ENCODE results near the gene RBM3.

Gene RBM3

DNA sequence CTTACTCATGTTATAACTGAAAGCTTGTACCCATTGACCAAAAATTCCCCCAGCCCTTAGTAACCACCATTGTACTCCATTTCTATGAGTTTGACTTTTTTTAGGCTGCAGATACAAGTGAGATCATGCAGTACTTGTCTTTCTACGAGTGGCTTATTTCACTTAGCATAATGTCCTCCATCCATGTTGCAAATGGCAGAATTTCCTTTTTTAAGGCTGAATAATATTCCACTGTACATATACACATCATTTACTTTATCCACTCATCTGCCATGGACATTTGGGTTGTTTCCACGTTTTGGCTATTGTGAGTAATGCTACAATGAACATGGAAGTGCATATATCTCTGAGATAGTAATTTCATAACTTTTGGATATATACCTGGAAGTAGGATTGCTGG, 10.4 kb downstream of the RBM3 start:
- Histone ChIP-seq H3K9me3 (ENCODE audit: control insufficient read depth, low read length) (no peaks in the 10 kb centered on the region), H3K36me3 (ENCODE audit: control insufficient read depth, insufficient read depth, low read length) (no peaks in the 10 kb centered on the region), H3K9ac (no peak overlapping the region), H3K27me3 (ENCODE audit: control insufficient read depth, insufficient read depth, low read length) (no peaks in the 10 kb centered on the region), H3K79me2 (no peaks in the 10 kb centered on the region), H3K27ac (no peak overlapping the region), H3K4me3 (ENCODE audit: low read depth, low read length) (no peak overlapping the region), H2AFZ (no peak overlapping the region), H3K4me1 (no peaks in the 10 kb centered on the region), H3K4me2 (ENCODE audit: low read length) (no peak overlapping the region)
- TF ChIP-seq, protein P1, sequence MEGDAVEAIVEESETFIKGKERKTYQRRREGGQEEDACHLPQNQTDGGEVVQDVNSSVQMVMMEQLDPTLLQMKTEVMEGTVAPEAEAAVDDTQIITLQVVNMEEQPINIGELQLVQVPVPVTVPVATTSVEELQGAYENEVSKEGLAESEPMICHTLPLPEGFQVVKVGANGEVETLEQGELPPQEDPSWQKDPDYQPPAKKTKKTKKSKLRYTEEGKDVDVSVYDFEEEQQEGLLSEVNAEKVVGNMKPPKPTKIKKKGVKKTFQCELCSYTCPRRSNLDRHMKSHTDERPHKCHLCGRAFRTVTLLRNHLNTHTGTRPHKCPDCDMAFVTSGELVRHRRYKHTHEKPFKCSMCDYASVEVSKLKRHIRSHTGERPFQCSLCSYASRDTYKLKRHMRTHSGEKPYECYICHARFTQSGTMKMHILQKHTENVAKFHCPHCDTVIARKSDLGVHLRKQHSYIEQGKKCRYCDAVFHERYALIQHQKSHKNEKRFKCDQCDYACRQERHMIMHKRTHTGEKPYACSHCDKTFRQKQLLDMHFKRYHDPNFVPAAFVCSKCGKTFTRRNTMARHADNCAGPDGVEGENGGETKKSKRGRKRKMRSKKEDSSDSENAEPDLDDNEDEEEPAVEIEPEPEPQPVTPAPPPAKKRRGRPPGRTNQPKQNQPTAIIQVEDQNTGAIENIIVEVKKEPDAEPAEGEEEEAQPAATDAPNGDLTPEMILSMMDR (IDR thresholded peaks at IDR 0.05): no peak

- Histone ChIP-seq H2AFZ (no peak overlapping the region), H3K9ac (no peak overlapping the region), H3K36me3 (ENCODE audit: control insufficient read depth, insufficient read depth, low read length) (no peaks in the 10 kb centered on the region), H3K79me2 (no peaks in the 10 kb centered on the region), H3K4me2 (ENCODE audit: low read length) (no peak overlapping the region), H3K27me3 (ENCODE audit: control insufficient read depth, insufficient read depth, low read length) (no peaks in the 10 kb centered on the region), H3K4me1 (no peaks in the 10 kb centered on the region), H3K4me3 (ENCODE audit: low read depth, low read length) (no peak overlapping the region), H3K9me3 (ENCODE audit: control insufficient read depth, low read length) (no peaks in the 10 kb centered on the region), H3K27ac (no peak overlapping the region)
- TF ChIP-seq, protein P1 (IDR thresholded peaks at IDR 0.05): no peak
These were observed 15.3 kb downstream of the RBM3 start for GRCh38 chrX:48589482-48590162.

GRCh38 chrX:48590203-48591103, 16.2 kb downstream of the RBM3 start:
- TF ChIP-seq, protein P1 (IDR thresholded peaks at IDR 0.05): no peak
- Histone ChIP-seq H3K9ac (no peak overlapping the region), H3K4me2 (ENCODE audit: low read length) (no peak overlapping the region), H3K36me3 (ENCODE audit: control insufficient read depth, insufficient read depth, low read length) (no peaks in the 10 kb centered on the region), H2AFZ (no peak overlapping the region), H3K79me2 (no peaks in the 10 kb centered on the region), H3K9me3 (ENCODE audit: control insufficient read depth, low read length) (no peaks in the 10 kb centered on the region), H3K27me3 (ENCODE audit: control insufficient read depth, insufficient read depth, low read length) (no peaks in the 10 kb centered on the region), H3K27ac (peak overlapping the region; percentile 42), H3K4me3 (ENCODE audit: low read depth, low read length) (no peak overlapping the region), H3K4me1 (no peaks in the 10 kb centered on the region)

DNA sequence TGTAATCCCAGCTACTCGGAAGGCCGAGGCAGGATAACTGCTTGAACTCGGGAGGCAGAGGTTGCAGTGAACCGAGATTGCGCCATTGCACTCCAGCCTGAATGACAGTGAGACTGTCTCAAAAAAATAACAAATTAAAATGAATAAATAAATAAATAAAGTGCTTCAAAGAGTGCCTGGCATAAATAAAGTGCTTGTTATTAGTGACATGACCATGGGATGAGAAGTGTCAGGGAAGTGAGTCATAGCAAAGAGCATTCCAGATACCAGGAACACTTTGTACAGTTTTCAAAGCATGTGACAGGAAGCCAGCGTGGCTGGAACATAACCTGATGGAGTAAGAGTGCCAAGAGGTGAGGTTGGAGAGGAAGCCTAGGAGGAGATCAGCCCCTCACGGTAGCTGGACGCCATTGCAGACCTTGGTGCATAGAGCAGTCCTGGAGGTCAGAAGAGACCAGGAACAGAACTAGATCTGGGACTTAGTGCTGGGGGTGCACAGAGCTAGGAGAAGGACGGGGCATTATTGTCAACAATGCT, 17.0 kb downstream of the RBM3 start:
- no peak overlapping the region for H3K9ac ChIP-seq
- TF ChIP-seq, protein P1 (IDR thresholded peaks at IDR 0.05): no peak
- H3K4me1 ChIP-seq: no peaks in the 10 kb centered on the region
- H3K4me2 ChIP-seq (ENCODE audit: low read length): no peak overlapping the region
- H3K27me3 ChIP-seq (ENCODE audit: control insufficient read depth, insufficient read depth, low read length): no peaks in the 10 kb centered on the region
- H3K27ac ChIP-seq: peak overlapping the region; percentile 42
- no peaks in the 10 kb centered on the region for H3K79me2 ChIP-seq
- H2AFZ ChIP-seq: no peak overlapping the region
- no peaks in the 10 kb centered on the region for H3K9me3 ChIP-seq (ENCODE audit: control insufficient read depth, low read length)
- H3K36me3 ChIP-seq (ENCODE audit: control insufficient read depth, insufficient read depth, low read length): no peaks in the 10 kb centered on the region
- no peak overlapping the region for H3K4me3 ChIP-seq (ENCODE audit: low read depth, low read length)

All from parathyroid adenoma (tissue), 2 donors.